ENCODE data around the gene PSMD1. TPM values are rescaled to one million over a fixed set of nuclear protein-coding genes. Genes with fewer than 3 reads are reported as not detected.

PSMD1 gene
- total RNA-seq, 1 donor from 2014 or later, result 59.0 TPM

- H3K27ac ChIP-seq, result no peak overlapping the region
- no peaks in the 10 kb centered on the region for H3K4me1 ChIP-seq
- DNase-seq (no peak), ATAC-seq (no peak)
- peaks cover 41% of the 10 kb centered on the region for H3K36me3 ChIP-seq
- intact Hi-C loops (cut with DNase I), result no loop called here
- H3K4me3 ChIP-seq, result no peak overlapping the region
- H3K9me3 ChIP-seq, result no peaks in the 10 kb centered on the region
- TF ChIP-seq CTCF (IDR thresholded peaks at IDR 0.05), result no peak
- no peaks in the 10 kb centered on the region for H3K27me3 ChIP-seq
These were observed 90.0 kb downstream of the PSMD1 start for GRCh38 chr2:231146665-231147064.

- Histone ChIP-seq H3K27ac (no peak overlapping the region), H3K27me3 (no peaks in the 10 kb centered on the region), H3K4me3 (no peak overlapping the region), H3K4me1 (no peaks in the 10 kb centered on the region), H3K9me3 (no peaks in the 10 kb centered on the region), H3K36me3 (peaks cover 56% of the 10 kb centered on the region)
- intact Hi-C loops (cut with DNase I), result no loop called here
- DNase-seq (no peak), ATAC-seq (no peak)
- TF ChIP-seq CTCF (IDR thresholded peaks at IDR 0.05), result no peak
These were observed 96.3 kb downstream of the PSMD1 start for GRCh38 chr2:231152800-231153557.

GRCh38 chr2:231159306-231159705 lies 102.6 kb downstream of the PSMD1 start:
- intact Hi-C loops (cut with DNase I), result no loop called here
- Histone ChIP-seq H3K36me3 (peaks cover 13% of the 10 kb centered on the region), H3K4me3 (no peak overlapping the region), H3K4me1 (peaks cover 16% of the 10 kb centered on the region), H3K27ac (no peak overlapping the region), H3K9me3 (no peaks in the 10 kb centered on the region), H3K27me3 (no peaks in the 10 kb centered on the region)
- ATAC-seq, result no peak
- DNase-seq, result no peak
- no peak for TF ChIP-seq CTCF (IDR thresholded peaks at IDR 0.05)

- Histone ChIP-seq H3K27me3 (no peaks in the 10 kb centered on the region), H3K4me3 (no peak overlapping the region), H3K4me1 (peaks cover 16% of the 10 kb centered on the region), H3K9me3 (no peaks in the 10 kb centered on the region), H3K36me3 (peaks cover 17% of the 10 kb centered on the region), H3K27ac (peak overlapping the region; percentile 38)
- ATAC-seq (no peak), DNase-seq (no peak)
- intact Hi-C loops (cut with DNase I), result no loop called here
- no peak for TF ChIP-seq CTCF (IDR thresholded peaks at IDR 0.05)
These were observed 104.0 kb downstream of the PSMD1 start for GRCh38 chr2:231160701-231161100.

- ATAC-seq, result no peak
- H3K9me3 ChIP-seq, result no peaks in the 10 kb centered on the region
- no peak for TF ChIP-seq CTCF (IDR thresholded peaks at IDR 0.05)
- peaks cover 16% of the 10 kb centered on the region for H3K4me1 ChIP-seq
- no peaks in the 10 kb centered on the region for H3K27me3 ChIP-seq
- no peak for DNase-seq
- no peak overlapping the region for H3K4me3 ChIP-seq
- intact Hi-C loops (cut with DNase I), result no loop called here
- peak overlapping the region; percentile 38 for H3K27ac ChIP-seq
- peaks cover 23% of the 10 kb centered on the region for H3K36me3 ChIP-seq
These were observed 104.7 kb downstream of the PSMD1 start for GRCh38 chr2:231161252-231161839.

Data from upper lobe of right lung (tissue), 1 donor.